HG02885 (cell line): Measurements from ENCODE around the gene MAMLD1.

Experiments used
- ATAC-seq: cut with Tn5 transposase; IDR thresholded peaks from one replicate; pipeline ENCODE4 v1.9.1; 2021; ENCODE audit warnings: mild to moderate bottlenecking; ENCODE audit not compliant: unreplicated experiment, poor library complexity

Gene MAMLD1

GRCh38 chrX:150548684-150549083, 185.6 kb downstream of the MAMLD1 start:
- ATAC-seq = no peak

GRCh38 chrX:150551963-150552362, 188.8 kb downstream of the MAMLD1 start:
- ATAC-seq = no peak

DNA sequence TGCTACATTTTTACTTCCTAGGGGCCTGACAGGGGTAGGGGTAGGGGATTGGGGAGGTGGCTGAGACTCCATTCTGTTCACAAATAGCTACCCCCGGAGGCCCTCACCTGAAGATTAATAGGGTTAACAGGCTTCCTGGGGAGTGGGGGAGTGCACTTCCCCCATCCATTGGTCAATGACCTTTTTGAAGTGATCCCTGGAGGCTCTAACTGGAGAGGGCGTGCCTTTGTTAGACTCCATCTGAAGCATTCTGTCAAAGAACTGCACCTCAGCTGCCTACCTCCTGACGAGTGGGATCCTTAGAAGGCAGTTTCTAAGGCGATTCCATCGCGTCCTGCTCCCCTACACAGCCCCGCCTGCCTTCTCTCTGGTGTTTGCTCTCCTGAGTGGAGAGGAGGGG, 195.3 kb downstream of the MAMLD1 start:
- ATAC-seq = no peak
